CD8-positive, alpha-beta memory T cell (primary cell): ENCODE data around the gene COL27A1. TPM values are rescaled to one million over a fixed set of nuclear protein-coding genes. Genes with fewer than 3 reads are reported as not detected.
A peak's percentile ranks its signal among the peaks of the same experiment; 100 is the strongest.

ENCODE experiments used
- CTCF ChIA-PET: fragments of 350-600 bp; sonication (Branson Sonifier 250); formaldehyde crosslinking; loops from one replicate; lab custom pipeline; 2021; ENCODE audit warnings: antibody characterized with exemption; lab: Charles Lee
- POLR2A ChIA-PET: fragments of 350-600 bp; sonication (Branson Sonifier 250); formaldehyde crosslinking; loops from one replicate; lab custom pipeline; 2021; ENCODE audit warnings: antibody characterized with exemption; lab: Charles Lee
- DNase-seq, 5 donors: peaks; one replicate each; pipeline versions ENCODE4 v3.0.0 to v3.0.0-alpha.2; 2020 to 2022; ENCODE audit warnings: mixed read lengths in 1 of 5
- H3K27ac ChIP-seq: one replicate; pipeline ENCODE4 v1.7.0; 2013; ENCODE audit warnings: low read depth, mild to moderate bottlenecking, low read length, moderate library complexity
- H3K27me3 ChIP-seq: 2 replicates; pipeline ENCODE4 v1.7.0; 2013; ENCODE audit warnings: low read length, mild to moderate bottlenecking; ENCODE audit not compliant: insufficient read depth, poor library complexity, severe bottlenecking
- H3K36me3 ChIP-seq: 2 replicates; pipeline ENCODE4 v1.7.0; 2013; ENCODE audit warnings: mild to moderate bottlenecking, low read length, moderate library complexity; ENCODE audit not compliant: insufficient read depth
- H3K4me1 ChIP-seq: 2 replicates; pipeline ENCODE4 v1.7.0; 2013; ENCODE audit warnings: mild to moderate bottlenecking, low read length, moderate library complexity; ENCODE audit not compliant: insufficient read depth
- H3K4me3 ChIP-seq: 2 replicates; pipeline ENCODE4 v1.7.0; 2013; ENCODE audit warnings: mild to moderate bottlenecking, low read length
- H3K9me3 ChIP-seq: 2 replicates; pipeline ENCODE4 v1.7.0; 2013; ENCODE audit warnings: mild to moderate bottlenecking, low read length
- H3K27ac Mint-ChIP-seq, 8 donors: one replicate each; pipeline ENCODE4 v1.8.0; 2020 to 2021; ENCODE audit warnings: mixed read lengths in 8 of 8, mild to moderate bottlenecking in 6 of 8, inconsistent platforms in 3 of 8, moderate library complexity in 3 of 8
- H3K27me3 Mint-ChIP-seq, 2 donors: one replicate each; pipeline ENCODE4 v1.8.0; 2020 to 2021; ENCODE audit warnings: mixed read lengths in 2 of 2, mild to moderate bottlenecking in 1 of 2, moderate library complexity in 1 of 2
- H3K36me3 Mint-ChIP-seq, 3 donors: one replicate each; pipeline ENCODE4 v1.8.0; 2020 to 2021; ENCODE audit warnings: mixed read lengths in 3 of 3, inconsistent platforms in 1 of 3, mild to moderate bottlenecking in 1 of 3
- H3K4me1 Mint-ChIP-seq, 3 donors: one replicate each; pipeline ENCODE4 v1.8.0; 2020 to 2021; ENCODE audit warnings: mixed read lengths in 3 of 3, inconsistent platforms in 1 of 3, mild to moderate bottlenecking in 1 of 3
- H3K4me3 Mint-ChIP-seq, 7 donors: one replicate each; pipeline ENCODE4 v1.8.0; 2020 to 2021; ENCODE audit warnings: mixed read lengths in 7 of 7, mild to moderate bottlenecking in 6 of 7, moderate library complexity in 4 of 7, inconsistent platforms in 2 of 7
- H3K9me3 Mint-ChIP-seq, 5 donors: one replicate each; pipeline ENCODE4 v1.8.0; 2020 to 2022; ENCODE audit warnings: mixed read lengths in 5 of 5, mild to moderate bottlenecking in 3 of 5, moderate library complexity in 2 of 5, inconsistent platforms in 1 of 5
- polyA plus RNA-seq: library from polyadenylated mRNA; unstranded; fragments of 300-500 nt; fragmentation: Illumina TruSeq; gene quantifications from one replicate; pipeline ENCODE4 v1.2.3, GENCODE V29; 2021
- total RNA-seq, 2 experiments: library from RNA; stranded (reverse); gene quantifications; one replicate each; pipeline ENCODE4 v1.2.3, GENCODE V29; 2021

The COL27A1 gene
- total and polyA plus RNA-seq, 3 experiments from 2014 or later: 0.86 to 1.6 TPM; not detected in 1

GRCh38 chr9:114165407-114166102 is 10.2 kb downstream of the COL27A1 start:
- Mint-ChIP-seq H3K36me3 (no peaks in the 10 kb centered on the region), H3K4me1 (no peaks in the 10 kb centered on the region), H3K9me3 (peaks cover 0 to 2% (median 0%) of the 10 kb centered on the region in 5 donors), H3K4me3 (no peak overlapping the region), H3K27ac (no peak overlapping the region), H3K27me3 (peaks cover 9 to 15% of the 10 kb centered on the region in 2 donors)
- Histone ChIP-seq H3K36me3 (no peaks in the 10 kb centered on the region), H3K27ac (no peak overlapping the region), H3K27me3 (no peaks in the 10 kb centered on the region), H3K4me3 (no peak overlapping the region), H3K9me3 (no peaks in the 10 kb centered on the region), H3K4me1 (no peaks in the 10 kb centered on the region)
- ChIA-PET POLR2A (no interaction called here), CTCF (no interaction called here)
- no peak for DNase-seq

- Mint-ChIP-seq H3K27ac (no peak overlapping the region), H3K4me1 (no peaks in the 10 kb centered on the region), H3K27me3 (peaks cover 8 to 15% of the 10 kb centered on the region in 2 donors), H3K9me3 (peaks cover 0 to 2% (median 0%) of the 10 kb centered on the region in 5 donors), H3K4me3 (no peak overlapping the region), H3K36me3 (no peaks in the 10 kb centered on the region)
- no peaks in the 10 kb centered on the region for H3K36me3 ChIP-seq
- no peak overlapping the region for H3K4me3 ChIP-seq
- no peaks in the 10 kb centered on the region for H3K27me3 ChIP-seq
- no peak overlapping the region for H3K27ac ChIP-seq
- H3K9me3 ChIP-seq: no peaks in the 10 kb centered on the region
- DNase-seq: no peak
- CTCF ChIA-PET: no interaction called here
- H3K4me1 ChIP-seq: no peaks in the 10 kb centered on the region
- POLR2A ChIA-PET: no interaction called here
These were observed 10.8 kb downstream of the COL27A1 start for GRCh38 chr9:114166103-114166470.

GRCh38 chr9:114166614-114167572 is 11.6 kb downstream of the COL27A1 start:
- no peaks in the 10 kb centered on the region for H3K4me1 ChIP-seq
- DNase-seq: no peak
- POLR2A ChIA-PET: no interaction called here
- Mint-ChIP-seq H3K9me3 (peaks cover 0 to 2% (median 0%) of the 10 kb centered on the region in 5 donors), H3K27ac (no peak overlapping the region), H3K36me3 (no peaks in the 10 kb centered on the region), H3K4me3 (no peak overlapping the region), H3K4me1 (no peaks in the 10 kb centered on the region), H3K27me3 (peaks cover 6 to 16% of the 10 kb centered on the region in 2 donors)
- H3K4me3 ChIP-seq: no peak overlapping the region
- H3K27me3 ChIP-seq: no peaks in the 10 kb centered on the region
- no peaks in the 10 kb centered on the region for H3K9me3 ChIP-seq
- no peak overlapping the region for H3K27ac ChIP-seq
- no peaks in the 10 kb centered on the region for H3K36me3 ChIP-seq
- CTCF ChIA-PET: no interaction called here

GRCh38 chr9:114167591-114168091 is 12.3 kb downstream of the COL27A1 start:
- Histone ChIP-seq H3K27ac (no peak overlapping the region), H3K27me3 (no peaks in the 10 kb centered on the region), H3K36me3 (no peaks in the 10 kb centered on the region), H3K4me3 (no peak overlapping the region), H3K9me3 (no peaks in the 10 kb centered on the region), H3K4me1 (no peaks in the 10 kb centered on the region)
- Mint-ChIP-seq H3K36me3 (no peaks in the 10 kb centered on the region), H3K27me3 (peaks cover 6 to 12% of the 10 kb centered on the region in 2 donors), H3K27ac (no peak overlapping the region), H3K4me3 (no peak overlapping the region), H3K4me1 (no peaks in the 10 kb centered on the region), H3K9me3 (peaks cover 0 to 2% (median 0%) of the 10 kb centered on the region in 5 donors)
- ChIA-PET CTCF (no interaction called here), POLR2A (no interaction called here)
- no peak for DNase-seq

- no peak overlapping the region for H3K4me3 Mint-ChIP-seq
- no peak for DNase-seq
These were observed 13.1 kb downstream of the COL27A1 start for GRCh38 chr9:114168281-114169028.

GRCh38 chr9:114169029-114169951 is 14.0 kb downstream of the COL27A1 start:
- Histone ChIP-seq H3K9me3 (no peaks in the 10 kb centered on the region), H3K36me3 (no peaks in the 10 kb centered on the region), H3K27ac (no peak overlapping the region), H3K27me3 (no peaks in the 10 kb centered on the region), H3K4me1 (no peaks in the 10 kb centered on the region), H3K4me3 (no peak overlapping the region)
- Mint-ChIP-seq H3K27ac (no peak overlapping the region), H3K36me3 (no peaks in the 10 kb centered on the region), H3K9me3 (peaks cover 0 to 2% (median 0%) of the 10 kb centered on the region in 5 donors), H3K27me3 (peaks cover 2 to 19% of the 10 kb centered on the region in 2 donors), H3K4me3 (no peak overlapping the region), H3K4me1 (no peaks in the 10 kb centered on the region)
- DNase-seq: no peak
- ChIA-PET CTCF (no interaction called here), POLR2A (no interaction called here)

More at GRCh38 chr9:114168281-114169028, 13.1 kb downstream of the COL27A1 start:
- no peaks in the 10 kb centered on the region for H3K4me1 ChIP-seq
- ChIA-PET POLR2A (no interaction called here), CTCF (no interaction called here)
- Mint-ChIP-seq H3K4me1 (no peaks in the 10 kb centered on the region), H3K27ac (peak overlapping the region in 1 of 8 donors; percentile 62), H3K9me3 (peaks cover 0 to 2% (median 0%) of the 10 kb centered on the region in 5 donors), H3K27me3 (peaks cover 2 to 14% of the 10 kb centered on the region in 2 donors), H3K36me3 (no peaks in the 10 kb centered on the region)
- no peak overlapping the region for H3K4me3 ChIP-seq
- H3K27ac ChIP-seq: no peak overlapping the region
- no peaks in the 10 kb centered on the region for H3K27me3 ChIP-seq
- no peaks in the 10 kb centered on the region for H3K36me3 ChIP-seq
- H3K9me3 ChIP-seq: no peaks in the 10 kb centered on the region
